Activated CD8-positive, alpha-beta T cell treated with anti-CD3 and anti-CD28 coated beads for 36 hours (primary cell): Measurements from ENCODE around the gene ACADSB. TPM values are rescaled to one million over a fixed set of nuclear protein-coding genes. Genes with fewer than 3 reads are reported as not detected.

Experiments
- ATAC-seq: fragments of 200-7000 bp; cut with Tn5 transposase; one replicate; pipeline ENCODE4 v1.10.0; 2021; ENCODE audit warnings: mild to moderate bottlenecking, moderate library complexity
- CTCF ChIA-PET: fragments of 350-600 bp; sonication (Branson Sonifier 250); formaldehyde crosslinking; loops from one replicate; lab custom pipeline; 2021; ENCODE audit warnings: antibody characterized with exemption; lab: Charles Lee
- POLR2A ChIA-PET: fragments of 350-600 bp; sonication (Branson Sonifier 250); formaldehyde crosslinking; loops from one replicate; lab custom pipeline; 2021; ENCODE audit warnings: antibody characterized with exemption; lab: Charles Lee
- DNase-seq: peaks from one replicate; pipeline ENCODE4 v3.0.0-alpha.2; 2020
- H3K27ac Mint-ChIP-seq: one replicate; pipeline ENCODE4 v1.8.0; 2021; ENCODE audit warnings: mild to moderate bottlenecking, mixed read lengths
- H3K27me3 Mint-ChIP-seq: one replicate; pipeline ENCODE4 v1.8.0; 2021; ENCODE audit warnings: mixed read lengths
- H3K36me3 Mint-ChIP-seq: one replicate; pipeline ENCODE4 v1.8.0; 2021; ENCODE audit warnings: low read depth, mixed read lengths
- H3K4me1 Mint-ChIP-seq: one replicate; pipeline ENCODE4 v1.8.0; 2021; ENCODE audit warnings: low read depth, mixed read lengths
- H3K4me3 Mint-ChIP-seq: one replicate; pipeline ENCODE4 v1.8.0; 2021; ENCODE audit warnings: mild to moderate bottlenecking, moderate library complexity, mixed read lengths
- H3K9me3 Mint-ChIP-seq: one replicate; pipeline ENCODE4 v1.8.0; 2021; ENCODE audit warnings: mixed read lengths
- CTCF ChIP-seq: fragments of 200-600 bp; IDR thresholded peaks from one replicate; pipeline ENCODE4 v1.8.0; 2022; ENCODE audit warnings: antibody characterized with exemption, mild to moderate bottlenecking
- intact Hi-C: fragments of 100-400 bp; cut with micrococcal nuclease; formaldehyde crosslinking; loops from one replicate; pipeline ENCODE4 v1.10.0; 2022
- total RNA-seq, 2 experiments: library from RNA; stranded (reverse); gene quantifications; one replicate each; pipeline ENCODE4 v1.2.3, GENCODE V29; 2021

The ACADSB gene
- total RNA-seq, 2 experiments from 2014 or later, result 19.7 to 20.7 TPM

GRCh38 chr10:123007558-123008354 is 1.1 kb upstream of the ACADSB start:
- Mint-ChIP-seq H3K4me1 (peaks cover 40% of the 10 kb centered on the region), H3K9me3 (no peaks in the 10 kb centered on the region), H3K4me3 (peak overlapping the region; percentile 94), H3K36me3 (peaks cover 15% of the 10 kb centered on the region), H3K27ac (peak overlapping the region; percentile 99), H3K27me3 (no peaks in the 10 kb centered on the region)
- ATAC-seq (peak; percentile 35), DNase-seq (peak; percentile 72)
- ChIA-PET CTCF (interaction anchor here (0.8 to 4.5 kb wide), 6 partner anchors 9 to 27 kb away, joined by 3 to 30 read pairs (median 4); partner anchors contain the start of gene PSTK), POLR2A (interaction anchor here (0.8 to 2.8 kb wide), 10 partner anchors 9 to 151 kb away, joined by 3 to 38 read pairs (median 4); partner anchors contain the start of genes C10orf88 and PSTK)
- TF ChIP-seq CTCF, result no peak
- intact Hi-C loops, result loop anchor here (2.0 kb wide), 1 partner anchor 53 kb away; the partner anchor contains the start of gene C10orf88

DNA sequence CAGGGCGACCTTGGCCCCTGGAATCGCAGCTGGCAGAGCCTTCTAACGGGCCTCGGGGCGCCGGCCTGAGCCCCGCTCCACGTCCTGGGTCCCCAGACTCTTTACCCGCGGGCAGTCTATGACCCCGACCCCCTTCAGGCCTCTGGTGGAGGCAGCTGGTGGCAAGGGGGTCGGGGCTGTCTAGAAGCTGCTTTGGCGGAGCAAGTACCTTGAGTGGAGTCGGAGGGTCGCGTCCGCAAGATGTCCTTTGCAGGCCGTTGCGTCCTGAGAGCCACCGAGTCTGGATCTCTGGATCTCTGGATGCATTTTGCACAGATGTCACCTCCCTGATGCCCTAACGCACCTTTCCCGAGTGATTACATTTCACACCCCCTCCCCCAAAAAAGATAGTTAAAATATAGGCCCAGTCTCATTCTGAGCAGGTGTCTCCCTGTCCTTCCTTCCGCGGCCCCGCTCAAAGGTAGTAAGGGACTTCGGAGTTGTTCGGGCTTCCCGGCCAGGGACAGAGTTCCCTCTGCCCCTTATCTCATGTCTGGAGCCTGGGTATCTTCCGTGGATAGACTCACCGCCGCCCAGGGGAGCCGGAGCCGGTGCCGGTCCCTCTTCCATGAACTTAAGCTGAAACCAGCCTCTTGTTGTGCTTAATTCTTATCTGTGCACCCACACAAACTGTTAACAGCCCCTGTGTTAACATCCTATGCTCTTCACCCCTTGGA is 457 bp downstream of the ACADSB start:
- no peaks in the 10 kb centered on the region for H3K27me3 Mint-ChIP-seq
- ATAC-seq, result no peak
- peak; percentile 21 for DNase-seq

GRCh38 chr10:123011987-123012386 is 3.2 kb downstream of the ACADSB start:
- no peaks in the 10 kb centered on the region for H3K27me3 Mint-ChIP-seq
- POLR2A ChIA-PET, result interaction anchor here (1.4 kb wide), 1 partner anchor 138 kb away, joined by 3 read pairs; no protein-coding TSS in a partner anchor
- no peak overlapping the region for H3K4me3 Mint-ChIP-seq
- H3K36me3 Mint-ChIP-seq, result peaks cover 14% of the 10 kb centered on the region
- no peaks in the 10 kb centered on the region for H3K9me3 Mint-ChIP-seq
- intact Hi-C loops, result no loop called here
- H3K4me1 Mint-ChIP-seq, result peaks cover 17% of the 10 kb centered on the region
- no peak for TF ChIP-seq CTCF
- H3K27ac Mint-ChIP-seq, result no peak overlapping the region
- ATAC-seq (no peak), DNase-seq (no peak)
- CTCF ChIA-PET, result interaction anchor here (1.8 kb wide), 1 partner anchor 31 kb away, joined by 5 read pairs; no protein-coding TSS in a partner anchor

More for the DNA sequence above, 457 bp downstream of the ACADSB start:
- POLR2A ChIA-PET, result interaction anchor here (0.9 to 2.8 kb wide), 8 partner anchors 11 to 150 kb away, joined by 3 to 38 read pairs (median 5); partner anchors contain the start of genes C10orf88 and PSTK
- H3K9me3 Mint-ChIP-seq, result no peaks in the 10 kb centered on the region
- peaks cover 16% of the 10 kb centered on the region for H3K36me3 Mint-ChIP-seq
- TF ChIP-seq CTCF, result no peak
- intact Hi-C loops, result loop anchor here (2.0 kb wide), 1 partner anchor 54 kb away; the partner anchor contains the start of gene C10orf88
- CTCF ChIA-PET, result interaction anchor here (0.9 to 4.5 kb wide), 6 partner anchors 11 to 124 kb away, joined by 3 to 30 read pairs (median 6); partner anchors contain the start of gene PSTK
- H3K4me1 Mint-ChIP-seq, result peaks cover 33% of the 10 kb centered on the region
- H3K4me3 Mint-ChIP-seq, result peak overlapping the region; percentile 94
- H3K27ac Mint-ChIP-seq, result peak overlapping the region; percentile 99

- Mint-ChIP-seq H3K4me3 (no peak overlapping the region), H3K36me3 (peaks cover 11% of the 10 kb centered on the region), H3K4me1 (peaks cover 15% of the 10 kb centered on the region), H3K27ac (no peak overlapping the region), H3K27me3 (no peaks in the 10 kb centered on the region), H3K9me3 (no peaks in the 10 kb centered on the region)
- no peak for DNase-seq
- POLR2A ChIA-PET, result no interaction called here
- CTCF ChIA-PET, result interaction anchor here (0.8 to 1.1 kb wide), 2 partner anchors 29 to 32 kb away, joined by 3 read pairs; no protein-coding TSS in a partner anchor
- no peak for TF ChIP-seq CTCF
- no peak for ATAC-seq
- intact Hi-C loops, result no loop called here
Observed at GRCh38 chr10:123013456-123014419, 4.9 kb downstream of the ACADSB start.
